ENCODE data around the gene NR6A1.

Gene NR6A1

GRCh38 chr9:124485201-124485600 is 285.9 kb downstream of the NR6A1 start:
- no peak for DNase-seq

- no peak for DNase-seq
Observed at GRCh38 chr9:124483481-124483880, 287.6 kb downstream of the NR6A1 start.

GRCh38 chr9:124482431-124483031 is 288.6 kb downstream of the NR6A1 start:
- no peak for DNase-seq

GRCh38 chr9:124481115-124481514 is 290.0 kb downstream of the NR6A1 start:
- no peak for DNase-seq

GRCh38 chr9:124480621-124480981 is 290.5 kb downstream of the NR6A1 start:
- DNase-seq: no peak

GRCh38 chr9:124479947-124480620 is 291.0 kb downstream of the NR6A1 start:
- DNase-seq: no peak

GRCh38 chr9:124479371-124479770 is 291.7 kb downstream of the NR6A1 start:
- DNase-seq: no peak

GRCh38 chr9:124478354-124478753 is 292.8 kb downstream of the NR6A1 start:
- DNase-seq: no peak

- no peak for DNase-seq
Observed at GRCh38 chr9:124477648-124478285, 293.3 kb downstream of the NR6A1 start.

GRCh38 chr9:124477211-124477647 is 293.9 kb downstream of the NR6A1 start:
- DNase-seq: no peak

- no peak for DNase-seq
Observed at GRCh38 chr9:124475868-124476690, 295.0 kb downstream of the NR6A1 start.

GRCh38 chr9:124475158-124475867 is 295.8 kb downstream of the NR6A1 start:
- DNase-seq: no peak

GRCh38 chr9:124474151-124474550 is 297.0 kb downstream of the NR6A1 start:
- DNase-seq: no peak

- no peak for DNase-seq
Observed at GRCh38 chr9:124473310-124473709, 297.8 kb downstream of the NR6A1 start.

- DNase-seq: no peak
Observed at GRCh38 chr9:124472770-124473169, 298.3 kb downstream of the NR6A1 start.

- DNase-seq: no peak
Observed at GRCh38 chr9:124471761-124472160, 299.4 kb downstream of the NR6A1 start.

- DNase-seq: no peak
Observed at GRCh38 chr9:124470726-124471125, 300.4 kb downstream of the NR6A1 start.

GRCh38 chr9:124470306-124470705 is 300.8 kb downstream of the NR6A1 start:
- DNase-seq: no peak

- DNase-seq: no peak
Observed at GRCh38 chr9:124469011-124469832, 301.9 kb downstream of the NR6A1 start.

- no peak for DNase-seq
Observed at GRCh38 chr9:124468061-124468740, 302.9 kb downstream of the NR6A1 start.

GRCh38 chr9:124467410-124468060 is 303.6 kb downstream of the NR6A1 start:
- DNase-seq: no peak
